Transverse colon (tissue), 4 donors: ENCODE data around the gene DAW1. TPM values are rescaled to one million over a fixed set of nuclear protein-coding genes. Genes with fewer than 3 reads are reported as not detected.

Experiments
- DNase-seq: peaks from one replicate; pipeline ENCODE4 v3.0.0-alpha.2; 2019
- H3K27ac ChIP-seq, 4 donors: fragments of 200-600 bp; sonication (generic); 2 replicates each; pipeline ENCODE4 v1.5.1; 2016 to 2018; ENCODE audit warnings: inconsistent platforms in 4 of 4
- H3K27me3 ChIP-seq: fragments of 200-600 bp; sonication (generic); 2 replicates; pipeline ENCODE4 v1.5.1; 2017; ENCODE audit warnings: inconsistent platforms
- H3K36me3 ChIP-seq, 4 donors: fragments of 200-600 bp; sonication (generic); 2 replicates each; pipeline ENCODE4 v1.5.1; 2017 to 2019; ENCODE audit warnings: inconsistent platforms in 4 of 4
- H3K4me1 ChIP-seq, 4 donors: fragments of 200-600 bp; sonication (generic); 2 replicates each; pipeline ENCODE4 v1.5.1; 2017 to 2020; ENCODE audit warnings: inconsistent platforms in 4 of 4
- H3K4me3 ChIP-seq, 4 donors: fragments of 200-600 bp; sonication (generic); 1 replicate in 1 of 4; 2 replicates in 3 of 4; pipeline versions ENCODE4 v1.5.1 to v1.6.1; 2017 to 2019; ENCODE audit warnings: inconsistent platforms in 4 of 4
- H3K9me3 ChIP-seq, 2 donors: fragments of 200-600 bp; sonication (generic); 2 replicates each; pipeline ENCODE4 v1.5.1; 2017 to 2019; ENCODE audit warnings: inconsistent platforms in 2 of 2
- CTCF ChIP-seq, 5 experiments: fragments of 200-600 bp in 3 of 5; fragments of 450-650 bp in 2 of 5; sonication (generic) in 3 of 5; IDR thresholded peaks; 1 replicate in 2 of 5; 2 replicates in 3 of 5; pipeline ENCODE4 v1.5.1; 2016 to 2017; ENCODE audit warnings: antibody characterized with exemption in 5 of 5, inconsistent platforms in 3 of 5, mild to moderate bottlenecking in 2 of 5, moderate library complexity in 1 of 5
- EP300 ChIP-seq: sonication (generic); formaldehyde crosslinking; IDR thresholded peaks from one replicate; pipeline ENCODE4 v1.6.1; 2017; ENCODE audit warnings: antibody characterized with exemption, low read depth
- POLR2A ChIP-seq: fragments of 450-650 bp; IDR thresholded peaks from one replicate; pipeline ENCODE4 v1.6.1; 2016; ENCODE audit warnings: antibody characterized with exemption, mild to moderate bottlenecking, moderate library complexity
- POLR2AphosphoS5 ChIP-seq, 3 donors: sonication (generic); formaldehyde crosslinking; IDR thresholded peaks; one replicate each; pipeline ENCODE4 v1.6.1; 2016; ENCODE audit warnings: antibody characterized with exemption in 3 of 3
- WGBS, 2 donors: methylation state at CpG; one replicate each; pipeline ENCODE4 v1.1.5; 2018; ENCODE audit warnings: low coverage in 1 of 2; 5-methylcytosine and 5-hydroxymethylcytosine counted together
- in situ Hi-C, 4 donors: fragments of 200-750 bp; cut with MboI; loops; one replicate each; pipeline versions ENCODE4 v1.15.0 to v1.15.1; 2017; ENCODE audit warnings: low sequenced_read_pairs in 3 of 4, low pct_ligation_motif_present in 1 of 4, low pct_unique_long_range_greater_than_20kb in 1 of 4
- intact Hi-C: fragments of 100-400 bp; cut with DNase I; formaldehyde crosslinking; loops from one replicate; pipeline ENCODE4 v1.15.1; 2023; ENCODE audit warnings: low total_unique reads
- total RNA-seq, 4 donors: library from RNA; depleted of rRNA; stranded (reverse); fragments of >200 nt; gene quantifications; one replicate each; pipeline ENCODE4 v1.1.0, GENCODE V29; 2016

The DAW1 gene
- total RNA-seq, 4 donors from 2014 or later: not detected

- Histone ChIP-seq H3K27ac (no peak overlapping the region), H3K27me3 (no peaks in the 10 kb centered on the region), H3K36me3 (no peaks in the 10 kb centered on the region), H3K9me3 (no peaks in the 10 kb centered on the region), H3K4me1 (peaks cover 0 to 8% (median 0%) of the 10 kb centered on the region in 4 donors), H3K4me3 (no peak overlapping the region)
- TF ChIP-seq POLR2AphosphoS5 (IDR thresholded peaks at IDR 0.05): no peak
- TF ChIP-seq EP300: no peak
- TF ChIP-seq POLR2A: no peak
- no peak for TF ChIP-seq CTCF (IDR thresholded peaks at IDR 0.05)
- WGBS, 2 donors: 85 to 90% methylated on average over 2 of the region's 2 CpGs
- in situ Hi-C loops (no loop called here), intact Hi-C loops (no loop called here)
- no peak for DNase-seq
Measured at GRCh38 chr2:227829337-227829736, 42.1 kb upstream of the DAW1 start.

- Histone ChIP-seq H3K4me1 (peaks cover 0 to 4% (median under 1%) of the 10 kb centered on the region in 4 donors), H3K36me3 (no peaks in the 10 kb centered on the region), H3K27ac (no peak overlapping the region), H3K9me3 (no peaks in the 10 kb centered on the region), H3K4me3 (no peak overlapping the region), H3K27me3 (no peaks in the 10 kb centered on the region)
- WGBS, 2 donors: 84 to 86% methylated on average over 1 to 10 of the region's 10 CpGs
- in situ Hi-C loops (no loop called here), intact Hi-C loops (no loop called here)
- TF ChIP-seq POLR2AphosphoS5 (IDR thresholded peaks at IDR 0.05) (no peak), CTCF (IDR thresholded peaks at IDR 0.05) (no peak), EP300 (no peak), POLR2A (no peak)
- no peak for DNase-seq
Measured at GRCh38 chr2:227834423-227834822, 37.0 kb upstream of the DAW1 start.

GRCh38 chr2:227834916-227835650 lies 36.3 kb upstream of the DAW1 start:
- in situ Hi-C loops: no loop called here
- DNase-seq: no peak

More at GRCh38 chr2:227834916-227835650, 36.3 kb upstream of the DAW1 start:
- Histone ChIP-seq H3K36me3 (no peaks in the 10 kb centered on the region), H3K27ac (no peak overlapping the region), H3K4me1 (peaks cover 0 to 7% (median 5%) of the 10 kb centered on the region in 4 donors), H3K4me3 (no peak overlapping the region), H3K27me3 (no peaks in the 10 kb centered on the region), H3K9me3 (no peaks in the 10 kb centered on the region)
- no peak for TF ChIP-seq CTCF (IDR thresholded peaks at IDR 0.05)
- TF ChIP-seq POLR2AphosphoS5 (IDR thresholded peaks at IDR 0.05): no peak
- TF ChIP-seq EP300: no peak
- TF ChIP-seq POLR2A: no peak
- intact Hi-C loops: no loop called here
- WGBS, 2 donors: 85 to 90% methylated on average over 5 of the region's 5 CpGs
